Inflammatory macrophage treated with lipopolysaccharide for 1 hour (primary cell): Measurements from ENCODE around the gene LRMDA.
A peak's percentile ranks its signal among the peaks of the same experiment; 100 is the strongest.

Experiments used
- DNase-seq, 2 donors: peaks; one replicate each; pipeline ENCODE4 v3.0.0-alpha.2; 2020 to 2022

LRMDA gene

DNA sequence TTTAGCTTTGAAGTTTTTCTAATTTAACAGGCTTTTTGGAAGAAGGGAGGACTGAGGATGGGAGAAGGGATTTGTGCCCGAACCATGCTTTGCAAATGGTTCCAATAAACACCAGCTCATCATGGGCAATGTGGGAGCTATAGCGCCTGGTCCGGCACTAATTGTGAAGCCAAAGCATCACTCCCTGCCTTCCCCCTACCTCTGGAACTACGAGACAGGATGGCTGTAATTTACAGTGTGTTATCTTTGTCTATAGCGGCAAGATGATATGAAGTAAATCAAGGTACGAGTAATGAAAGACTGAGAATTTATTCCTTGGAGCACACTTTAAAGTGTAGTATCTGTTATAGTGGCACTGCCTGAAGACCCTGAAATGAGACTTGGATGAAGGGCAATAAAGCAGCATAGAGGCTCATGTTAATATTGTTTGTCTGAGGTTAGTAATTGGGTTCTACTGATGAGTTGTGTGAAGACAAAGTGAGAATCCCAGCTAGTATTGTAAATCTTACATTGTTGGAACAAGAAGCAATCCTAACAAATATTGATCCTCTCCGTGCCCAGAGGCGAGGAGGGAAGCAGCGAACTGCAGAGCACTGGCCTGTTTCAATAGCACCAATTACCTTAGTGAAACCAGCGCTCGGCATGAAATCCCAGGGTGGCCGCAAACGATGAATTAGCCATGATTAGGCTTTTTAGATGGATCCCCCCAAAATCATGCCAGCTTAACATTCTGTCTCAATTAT lies 507.1 kb downstream of the LRMDA start:
- DNase-seq = no peak

DNA sequence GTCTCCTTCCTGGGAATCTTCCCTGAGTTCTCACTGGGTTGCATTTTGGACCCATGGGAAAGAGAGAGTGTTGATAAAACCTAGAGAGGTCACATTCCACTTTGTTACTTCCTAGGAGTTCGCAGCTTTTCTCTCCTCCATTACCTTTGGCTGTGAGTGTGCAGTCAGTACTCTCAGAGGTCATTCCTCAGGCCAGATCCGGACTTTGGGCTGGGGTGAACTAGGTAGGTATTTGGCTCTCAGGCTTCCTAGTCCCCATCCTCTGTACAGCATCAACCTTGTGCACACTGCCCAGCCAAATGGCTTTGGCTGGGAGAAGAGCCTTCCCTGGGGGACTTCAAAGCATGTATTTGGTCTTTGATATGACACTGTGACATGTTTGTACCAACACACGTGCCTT lies 508.1 kb downstream of the LRMDA start:
- no peak for DNase-seq

DNA sequence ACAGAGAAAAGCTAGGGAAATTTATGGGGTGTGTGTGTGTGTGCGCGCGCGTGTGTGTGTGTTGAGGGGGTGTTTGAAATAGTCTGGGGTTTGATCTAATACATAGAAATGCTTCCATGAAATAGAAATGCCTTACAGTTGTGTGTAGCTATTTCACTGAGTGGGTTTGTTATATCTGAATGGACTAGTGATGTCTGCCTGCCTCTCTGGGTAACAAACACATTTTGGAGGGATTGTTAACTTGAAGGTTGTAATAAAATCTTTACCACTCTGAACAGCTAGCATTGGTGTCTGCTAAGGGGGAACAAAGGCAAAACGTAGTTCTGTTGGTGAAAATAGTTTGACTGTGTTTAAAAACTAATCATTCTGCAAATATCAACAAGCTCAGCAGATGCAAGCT lies 509.3 kb downstream of the LRMDA start:
- no peak for DNase-seq

DNA sequence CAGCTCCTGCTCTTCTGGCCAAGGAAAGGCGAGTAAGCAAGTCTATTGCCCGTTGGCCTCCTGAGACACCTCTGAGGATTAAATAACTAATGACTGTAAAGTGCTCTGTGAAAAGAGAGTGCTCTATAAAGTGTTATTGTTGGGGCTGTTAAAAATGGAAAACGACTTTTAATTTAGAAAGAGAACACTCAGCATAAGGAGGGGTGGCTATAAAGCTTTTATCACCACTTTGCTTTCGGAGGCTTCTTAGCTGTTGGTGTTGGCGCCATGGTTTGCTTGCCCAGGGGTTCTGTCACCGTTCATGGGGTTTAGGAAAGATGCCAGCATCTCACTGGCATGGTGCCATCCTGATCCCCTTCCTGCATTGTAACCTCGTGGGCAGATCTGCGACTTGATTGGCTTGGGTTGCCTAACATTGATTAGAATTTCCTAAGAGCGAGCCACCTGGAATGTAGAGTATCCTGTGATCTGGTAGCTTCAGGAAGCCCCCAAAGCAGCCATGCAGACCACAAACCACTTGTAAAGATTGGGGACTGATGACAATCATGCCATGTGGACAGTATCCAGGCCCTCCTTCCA lies 509.9 kb downstream of the LRMDA start:
- DNase-seq = no peak

DNA sequence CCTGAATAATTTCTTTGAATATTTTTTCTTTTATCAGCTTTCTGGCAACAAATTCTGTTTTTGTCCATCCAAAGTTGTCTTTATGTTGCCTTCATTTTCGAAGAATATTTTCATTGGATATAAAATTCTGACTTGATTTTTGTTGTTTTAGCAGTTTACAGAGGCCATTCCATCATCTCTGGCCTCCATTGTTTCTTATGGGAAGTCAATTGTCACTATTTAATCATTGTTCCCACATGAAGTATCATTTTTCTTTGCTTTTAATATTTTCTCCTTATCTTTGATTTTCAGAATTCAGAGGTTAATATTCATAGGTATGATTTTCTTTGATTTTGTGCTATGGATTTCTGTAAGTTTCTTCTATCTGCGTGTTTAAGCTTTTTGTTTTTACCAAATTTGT lies 512.6 kb downstream of the LRMDA start:
- no peak for DNase-seq

DNA sequence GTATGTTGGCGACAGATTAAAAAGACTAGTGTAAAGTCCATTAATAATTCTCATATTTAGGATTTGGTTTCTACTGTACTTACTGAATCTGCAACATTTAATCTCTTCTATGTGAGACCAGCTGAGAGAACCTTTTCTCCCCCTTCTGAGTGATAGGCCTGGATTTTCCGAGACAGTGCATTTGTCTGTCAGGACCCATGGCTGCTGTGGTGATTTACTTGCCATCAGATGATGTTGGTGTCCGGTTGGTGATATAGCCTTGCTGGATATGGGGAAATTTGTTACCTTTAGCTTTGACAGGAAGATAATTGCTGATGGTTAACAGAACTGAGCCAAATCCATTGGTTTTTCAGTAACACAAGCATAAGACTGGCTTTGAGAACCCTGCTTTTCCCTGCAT lies 517.2 kb downstream of the LRMDA start:
- no peak for DNase-seq

DNA sequence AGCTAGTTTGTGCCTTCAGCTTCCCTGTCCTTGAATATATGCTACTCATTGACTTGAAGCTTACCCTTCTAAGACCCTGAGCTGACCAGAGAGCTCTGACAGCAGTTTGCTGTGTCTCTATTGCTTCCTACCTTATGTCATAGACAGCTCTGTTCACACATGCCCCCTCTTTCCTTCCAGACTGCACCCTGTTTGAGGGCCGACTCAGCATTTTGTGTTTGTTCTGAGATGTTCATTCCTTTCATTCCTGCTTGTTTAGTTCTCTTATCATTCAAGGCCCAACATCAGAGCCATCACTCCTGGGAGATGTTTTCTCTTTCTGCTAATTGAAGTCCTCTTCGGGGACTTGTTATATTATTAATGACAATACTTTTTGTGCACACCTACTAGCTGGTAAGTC lies 518.9 kb downstream of the LRMDA start:
- no peak for DNase-seq

DNA sequence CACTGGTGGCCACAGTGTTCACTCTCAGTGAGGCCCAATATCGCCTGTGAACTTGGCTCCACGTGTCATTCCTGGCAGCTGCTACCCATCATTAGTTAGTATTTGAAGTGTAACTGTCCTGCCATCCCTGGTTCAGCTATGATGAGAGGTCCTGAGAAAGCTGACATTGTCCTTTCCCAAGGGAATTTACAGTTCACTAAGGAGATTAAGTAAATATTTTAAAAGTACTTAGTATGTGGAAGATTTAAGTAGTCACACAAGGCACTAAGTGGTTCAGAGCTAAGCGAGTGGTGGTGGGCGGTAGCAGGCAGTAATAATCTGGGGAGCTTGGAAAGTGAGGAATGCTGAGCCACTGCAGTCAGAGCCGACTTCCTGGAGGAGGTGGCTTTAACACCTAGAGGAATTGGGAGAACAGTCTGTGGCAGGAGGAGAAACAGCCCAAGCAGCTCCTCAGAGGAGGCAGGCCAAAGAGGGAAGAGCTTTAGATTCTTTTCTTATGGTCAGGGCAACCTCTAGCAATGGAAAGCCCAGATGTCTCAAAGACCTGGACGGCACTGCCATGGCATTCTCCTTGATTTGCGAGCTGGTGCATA lies 519.7 kb downstream of the LRMDA start:
- no peak for DNase-seq

DNA sequence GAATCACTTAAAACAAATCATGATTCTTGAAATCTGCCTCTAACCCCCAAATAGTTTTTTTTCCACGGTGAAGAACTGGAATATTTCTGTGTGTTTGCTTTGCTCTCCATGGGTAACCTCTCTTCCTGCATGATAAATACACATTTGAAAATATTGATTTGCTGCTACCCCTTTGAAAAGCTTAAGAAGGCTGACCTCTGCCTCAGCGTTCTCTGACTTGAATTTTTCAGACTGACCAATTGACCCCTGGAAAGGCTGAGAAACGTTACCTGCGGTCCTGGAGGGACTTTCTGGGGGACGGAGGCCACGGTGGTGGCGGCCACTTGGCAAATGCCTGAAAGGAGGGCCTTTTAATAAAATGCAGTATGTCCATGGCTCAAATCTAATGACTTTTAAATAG lies 520.2 kb downstream of the LRMDA start:
- no peak for DNase-seq

DNA sequence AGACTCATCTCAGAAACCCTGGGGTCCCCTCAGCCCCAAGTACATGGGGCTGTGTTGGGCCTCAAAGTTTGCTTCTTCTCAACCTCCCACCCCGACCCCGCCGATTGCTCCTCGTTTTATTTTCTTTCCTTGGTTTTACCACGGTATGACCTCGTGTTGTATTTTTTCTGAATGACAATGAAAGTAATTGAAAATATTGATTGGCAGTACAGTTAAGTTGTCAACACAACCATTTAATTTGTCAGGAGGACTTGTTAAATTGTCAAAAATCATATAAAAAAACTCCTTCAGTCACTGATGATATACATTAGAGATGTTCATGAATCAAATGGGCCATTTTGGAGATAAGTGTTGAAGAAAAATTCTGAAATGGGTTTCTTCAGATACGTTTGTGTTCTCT lies 520.7 kb downstream of the LRMDA start:
- no peak for DNase-seq

DNA sequence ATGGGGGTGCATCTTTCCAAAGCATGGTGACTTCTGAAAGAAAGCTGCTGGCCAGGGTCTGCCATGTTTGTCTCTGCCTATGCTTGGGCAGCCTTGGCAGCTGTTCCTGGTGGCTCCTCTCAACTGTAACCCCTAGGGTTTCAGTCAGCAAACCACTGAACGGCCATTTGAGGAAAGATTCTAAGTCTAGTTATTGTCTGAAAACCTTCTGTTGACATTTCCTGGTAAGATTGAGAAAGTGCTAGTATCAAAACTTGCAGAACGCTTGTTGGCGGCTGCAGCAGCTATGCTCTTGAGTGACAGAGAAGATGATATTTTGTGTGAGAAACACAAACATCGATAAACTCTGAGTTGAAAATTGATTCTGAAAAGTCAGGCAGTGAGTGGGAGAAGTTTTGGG lies 523.1 kb downstream of the LRMDA start:
- DNase-seq = peak in 1 of 2 donors; percentile 25

DNA sequence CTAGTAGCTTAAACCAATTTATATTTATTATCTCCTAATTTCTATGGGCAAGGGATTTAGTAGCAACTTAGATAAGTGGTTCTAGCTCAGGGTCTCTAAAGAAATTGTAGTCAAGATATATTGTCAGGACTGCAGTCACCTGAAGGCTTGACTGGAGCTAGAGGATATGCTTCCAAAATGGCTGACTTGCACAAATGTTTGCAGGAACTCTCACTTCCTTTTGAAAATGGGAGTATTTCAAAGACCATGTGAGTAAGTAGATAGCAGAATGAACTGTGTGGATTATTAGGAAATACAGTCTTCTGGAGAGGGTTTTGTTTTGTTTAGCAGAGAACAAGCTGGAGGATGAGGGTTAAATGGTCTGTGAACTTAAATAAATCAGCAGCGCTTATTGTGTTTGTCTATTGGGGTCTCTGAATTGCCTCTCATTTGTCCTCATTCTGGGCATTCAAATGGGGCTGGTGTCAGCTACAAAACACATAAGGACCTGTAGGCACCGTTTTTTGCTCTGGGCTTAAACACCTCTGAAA lies 524.6 kb downstream of the LRMDA start:
- DNase-seq = peak; percentile 39 to 47

DNA sequence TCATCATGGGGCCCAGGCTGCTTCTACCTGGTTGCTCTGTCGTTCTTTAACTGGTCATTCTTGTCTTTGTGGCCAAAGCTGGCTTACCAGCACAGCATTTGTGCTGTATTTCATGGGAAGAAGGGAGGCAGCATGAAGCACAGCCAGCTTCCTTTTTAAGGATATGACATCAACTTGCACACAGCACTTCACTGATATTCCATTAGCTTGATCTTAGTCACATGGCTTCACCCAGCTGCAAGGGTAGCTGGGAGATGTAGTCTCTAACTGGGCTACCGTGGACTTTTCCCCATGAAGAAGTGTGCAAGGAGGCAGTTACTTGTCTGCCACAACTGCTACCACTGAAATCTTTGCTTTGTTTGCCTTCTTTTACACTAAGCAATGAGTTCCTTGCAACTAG lies 525.2 kb downstream of the LRMDA start:
- DNase-seq = peak; percentile 29 to 35

DNA sequence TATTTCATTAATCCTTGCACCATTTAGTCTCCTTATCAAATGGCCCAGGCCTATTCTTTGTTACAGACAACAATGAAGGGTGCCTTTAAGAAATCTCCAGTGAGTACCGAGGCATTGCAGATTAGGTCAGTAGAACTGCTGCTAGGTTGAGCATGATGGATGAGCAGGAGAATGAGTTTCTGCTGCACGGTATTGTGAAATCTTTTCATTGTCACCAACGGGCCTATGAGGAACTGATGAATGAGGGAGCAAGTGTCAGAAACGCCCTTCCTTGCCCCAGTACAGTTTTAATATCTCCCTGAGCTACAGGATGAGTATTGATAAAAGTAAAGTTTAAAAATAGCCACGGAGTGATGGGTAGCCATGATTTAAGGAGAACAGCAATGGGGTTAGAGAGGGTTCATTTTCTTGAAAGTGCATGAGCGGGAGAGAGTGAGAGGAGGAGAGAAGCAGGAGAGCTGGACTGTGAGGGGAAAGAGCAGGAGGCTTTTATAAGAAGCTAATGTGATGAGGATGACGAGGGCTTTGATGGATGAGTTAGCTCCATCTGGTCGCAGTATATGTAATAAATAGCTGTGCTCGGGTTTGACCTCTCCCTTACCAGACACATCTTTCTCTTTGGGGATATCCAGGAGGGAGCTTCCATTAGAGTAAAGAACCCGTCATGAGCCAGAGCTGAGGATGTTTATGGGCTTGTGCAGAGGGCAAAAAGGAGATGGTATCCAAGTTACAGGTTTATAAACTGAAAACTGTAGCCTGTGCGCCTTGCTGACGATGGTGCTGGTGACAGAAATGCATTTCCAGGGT lies 526.1 kb downstream of the LRMDA start:
- DNase-seq = peak; percentile 31 to 43

DNA sequence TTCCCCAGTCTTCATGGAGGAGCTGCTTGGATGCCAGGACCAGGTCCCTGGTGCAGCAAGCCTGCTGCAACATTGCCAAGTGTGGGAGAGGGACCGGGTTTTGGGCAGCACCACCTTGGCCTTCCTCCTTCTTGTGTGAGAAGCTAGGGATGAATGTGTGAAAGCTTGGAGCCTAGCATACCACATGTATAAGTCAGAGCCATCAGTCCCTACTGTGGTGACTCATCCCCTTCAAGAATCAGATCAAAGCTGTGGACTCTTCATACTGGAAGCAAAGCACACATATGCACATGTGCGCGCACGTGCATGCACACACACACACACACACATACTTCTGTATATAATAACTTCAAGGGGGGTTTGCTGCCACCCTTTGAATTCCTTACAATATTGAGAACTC lies 527.8 kb downstream of the LRMDA start:
- no peak for DNase-seq

DNA sequence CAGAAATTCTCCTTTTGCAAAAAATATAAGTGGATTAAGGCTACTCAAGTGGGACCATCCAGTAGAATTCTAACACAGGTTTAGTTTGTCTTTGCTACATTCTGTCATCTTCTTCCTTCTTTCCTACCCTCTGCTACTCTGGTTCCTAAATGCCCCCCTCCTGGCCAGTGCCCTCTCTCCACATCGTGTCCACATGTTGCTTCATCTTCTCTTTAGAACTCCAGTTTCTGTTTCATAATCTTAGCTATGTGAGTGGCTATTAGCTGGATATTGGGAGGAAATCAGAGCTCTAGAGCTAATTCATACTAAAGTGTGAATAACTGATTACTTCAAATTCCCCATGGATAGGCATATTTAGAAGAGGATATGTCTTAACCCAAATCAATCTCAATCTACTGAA lies 528.5 kb downstream of the LRMDA start:
- DNase-seq = peak; percentile 16 to 31

DNA sequence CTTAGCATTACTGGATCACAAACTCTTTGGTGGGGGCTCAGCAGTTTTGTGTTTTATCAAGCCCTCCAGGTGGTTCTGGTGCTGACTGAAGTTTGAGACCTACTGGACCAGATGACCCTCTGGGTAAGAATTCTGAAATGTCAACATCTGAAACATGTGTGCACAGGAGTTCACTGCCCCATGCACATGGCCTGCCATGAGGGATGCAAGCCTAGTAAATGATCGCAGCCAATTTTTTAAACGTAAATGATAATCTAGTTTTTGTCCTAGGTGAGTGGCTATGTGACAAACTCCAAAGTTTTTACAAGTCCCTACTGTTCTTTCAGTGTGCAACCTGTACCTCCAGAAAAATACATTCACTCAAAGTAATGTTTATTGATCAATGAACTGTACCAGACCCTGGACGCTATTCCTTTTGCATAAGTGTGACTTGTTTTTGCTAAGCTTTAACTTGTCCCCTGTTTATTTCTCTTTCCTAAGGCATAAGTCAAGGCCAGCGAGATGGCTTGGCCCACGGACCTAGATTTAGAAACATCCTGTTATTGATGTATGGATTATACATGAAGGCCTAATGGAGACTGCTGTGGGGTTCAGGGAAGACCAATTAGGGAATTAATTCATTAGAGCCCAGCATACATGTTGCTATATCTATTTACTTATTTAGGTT lies 531.1 kb downstream of the LRMDA start:
- DNase-seq = no peak

DNA sequence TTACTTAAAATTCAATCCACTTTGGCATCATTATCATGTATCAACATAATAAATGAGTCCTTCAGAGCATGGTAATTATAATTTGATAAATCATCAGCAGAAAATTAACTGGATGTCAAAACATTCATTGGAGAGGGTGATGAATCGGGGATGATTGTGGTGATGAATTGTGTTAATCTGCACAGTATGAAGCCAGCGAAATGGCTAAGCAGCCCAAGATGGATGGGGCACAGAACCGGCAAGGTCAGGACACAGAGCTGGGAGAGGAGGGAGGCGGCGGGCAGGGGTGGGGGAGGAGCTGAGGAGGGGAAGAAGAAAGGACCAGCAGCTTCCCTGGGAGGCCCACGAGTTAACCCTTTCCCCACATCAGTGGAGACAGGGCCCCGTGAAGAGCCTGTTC lies 536.1 kb downstream of the LRMDA start:
- DNase-seq = no peak

DNA sequence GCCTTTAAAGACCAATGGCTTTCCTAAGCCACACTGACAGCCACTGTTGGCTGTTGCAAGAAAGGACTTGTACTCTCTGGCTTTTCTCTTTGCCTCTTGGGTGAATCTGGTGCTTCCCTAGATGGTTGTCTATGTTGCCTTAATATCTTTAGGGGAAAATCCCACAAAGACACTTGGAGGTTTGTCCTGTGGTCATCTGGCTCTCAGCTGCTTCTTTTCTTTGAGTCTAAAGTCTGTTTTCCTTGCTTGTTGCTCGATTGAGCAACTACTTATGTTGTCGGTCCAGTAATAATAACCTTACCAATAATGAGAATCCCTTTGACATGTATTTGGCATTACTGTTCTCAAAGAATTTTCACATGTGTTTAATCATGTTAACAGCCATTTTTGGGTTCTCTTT lies 537.6 kb downstream of the LRMDA start:
- DNase-seq = peak in 1 of 2 donors; percentile 11

DNA sequence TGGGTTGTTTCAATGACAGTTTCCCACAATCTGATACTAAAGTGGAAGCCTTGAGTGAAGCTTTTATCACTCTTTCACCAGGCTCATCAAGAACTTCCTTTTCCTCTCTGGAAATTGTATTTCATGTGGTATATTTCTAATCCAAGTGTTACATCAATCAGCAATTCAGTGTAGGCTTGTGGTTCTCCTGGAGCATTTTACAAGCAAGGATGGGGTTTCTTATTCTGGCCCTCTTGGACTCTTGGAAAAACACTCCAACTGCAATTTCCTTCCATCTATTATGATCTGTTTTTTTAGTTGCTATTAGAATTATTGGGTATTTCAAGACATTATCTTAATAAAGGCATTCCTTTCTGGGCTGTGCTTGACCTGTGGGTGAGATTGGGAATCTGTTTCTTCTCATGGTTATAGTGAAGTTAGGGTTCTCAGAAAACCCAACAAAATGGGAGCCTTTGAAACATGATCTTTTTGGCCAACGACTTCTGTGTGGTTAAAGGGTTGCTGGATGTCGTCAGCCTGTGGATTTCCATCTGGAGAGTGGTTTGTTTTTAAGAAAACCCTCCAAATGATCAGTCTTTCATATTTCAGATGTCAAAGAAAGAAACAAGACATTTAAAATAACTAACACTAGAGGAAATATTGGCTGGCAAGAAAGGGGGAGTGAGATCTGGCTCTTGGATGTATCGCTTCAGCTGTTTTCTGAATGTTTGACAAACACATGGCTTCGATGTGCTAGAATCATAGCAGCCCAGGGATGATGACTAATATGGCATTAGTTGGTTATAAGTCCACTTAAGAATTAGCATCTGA lies 540.2 kb downstream of the LRMDA start:
- no peak for DNase-seq

DNA sequence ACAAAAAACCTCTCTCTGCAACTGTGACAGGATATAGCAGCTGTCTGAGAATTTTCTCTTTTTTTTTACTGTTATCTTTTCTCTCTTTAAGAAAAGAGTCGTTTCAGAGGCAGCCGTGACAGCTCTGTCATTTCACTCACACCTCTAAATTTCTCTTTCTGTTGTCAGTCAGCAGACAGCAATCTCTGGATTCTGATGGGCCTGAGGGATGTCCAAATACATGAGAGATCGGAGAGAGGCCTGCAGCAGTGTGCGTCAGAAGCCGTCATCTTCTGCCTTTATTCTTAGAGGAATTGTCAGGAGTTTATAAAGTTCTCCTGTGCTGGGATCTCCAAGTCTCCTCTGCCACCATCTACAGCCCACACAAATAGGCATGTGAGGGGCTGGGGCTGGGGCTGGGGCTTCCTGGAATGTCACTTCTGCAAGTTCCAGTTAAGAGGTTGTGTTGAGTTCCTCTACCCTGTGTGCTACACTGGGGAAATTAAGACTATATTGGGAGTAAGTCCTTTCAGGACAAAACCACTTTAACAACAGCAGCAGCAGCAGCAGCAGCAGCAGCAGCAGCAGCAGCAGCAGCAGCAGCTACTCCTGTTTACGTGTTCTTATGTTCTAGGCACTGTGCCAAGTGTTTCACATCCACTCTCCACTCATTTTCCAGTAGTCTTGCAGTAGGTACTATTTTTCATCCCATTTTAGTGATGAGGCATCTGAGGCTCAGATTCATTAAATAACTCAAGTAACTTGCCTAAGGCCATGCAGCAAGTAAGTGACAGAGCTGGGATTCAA lies 541.3 kb downstream of the LRMDA start:
- DNase-seq = peak; percentile 16 to 38
